Fibroblast of the aortic adventitia (primary cell): ENCODE results near the gene BDNF. TPM values are rescaled to one million over a fixed set of nuclear protein-coding genes. Genes with fewer than 3 reads are reported as not detected.

Experiments used
- DNase-seq: peaks from one replicate; pipeline ENCODE4 v3.0.0-alpha.2; 2010; ENCODE audit warnings: low read depth
- H3K4me3 ChIP-seq: 2 replicates; pipeline ENCODE4 v1.5.1; 2011; ENCODE audit warnings: low read depth, mild to moderate bottlenecking, control low read depth, low read length, moderate library complexity
- total RNA-seq: library from RNA; depleted of rRNA; stranded (reverse); fragments of >200 nt; gene quantifications from 2 replicates; pipeline ENCODE4 v1.2.3, GENCODE V29; 2012; ENCODE audit warnings: low replicate concordance
- TF ChIP-seq, protein P1 (sequence below): IDR thresholded peaks from 2 replicates; pipeline ENCODE4 v1.5.1; 2011; ENCODE audit warnings: mild to moderate bottlenecking, low read length, control low read depth, inconsistent platforms; ENCODE audit not compliant: insufficient read depth

BDNF gene
- total RNA-seq, 1 donor: 8.1 TPM

DNA sequence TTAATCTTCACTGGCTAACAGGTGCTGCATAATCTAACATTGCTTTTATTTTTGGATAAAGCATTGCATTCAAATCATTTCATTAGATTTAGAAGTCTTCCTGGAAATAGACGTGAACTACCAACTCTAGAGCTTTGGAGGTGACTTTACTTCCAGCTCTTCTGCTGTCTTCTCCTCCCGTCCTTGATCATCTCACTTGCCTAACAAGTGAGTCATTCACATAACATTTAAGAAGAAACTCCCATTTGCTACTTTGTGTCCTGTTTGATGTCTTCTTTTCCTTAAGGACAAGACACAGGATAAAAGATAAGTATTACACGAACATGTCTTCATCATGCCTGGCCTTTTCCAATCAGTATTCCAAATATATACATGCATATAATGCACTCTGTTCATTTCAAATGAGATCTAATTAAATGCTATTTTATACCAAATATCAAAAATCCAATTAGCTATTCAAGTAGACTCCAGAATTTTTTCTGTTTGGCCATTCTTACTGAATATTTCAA lies 88.3 kb downstream of the BDNF start:
- no peak for DNase-seq
- H3K4me3 ChIP-seq: no peak overlapping the region
- TF ChIP-seq, protein P1, sequence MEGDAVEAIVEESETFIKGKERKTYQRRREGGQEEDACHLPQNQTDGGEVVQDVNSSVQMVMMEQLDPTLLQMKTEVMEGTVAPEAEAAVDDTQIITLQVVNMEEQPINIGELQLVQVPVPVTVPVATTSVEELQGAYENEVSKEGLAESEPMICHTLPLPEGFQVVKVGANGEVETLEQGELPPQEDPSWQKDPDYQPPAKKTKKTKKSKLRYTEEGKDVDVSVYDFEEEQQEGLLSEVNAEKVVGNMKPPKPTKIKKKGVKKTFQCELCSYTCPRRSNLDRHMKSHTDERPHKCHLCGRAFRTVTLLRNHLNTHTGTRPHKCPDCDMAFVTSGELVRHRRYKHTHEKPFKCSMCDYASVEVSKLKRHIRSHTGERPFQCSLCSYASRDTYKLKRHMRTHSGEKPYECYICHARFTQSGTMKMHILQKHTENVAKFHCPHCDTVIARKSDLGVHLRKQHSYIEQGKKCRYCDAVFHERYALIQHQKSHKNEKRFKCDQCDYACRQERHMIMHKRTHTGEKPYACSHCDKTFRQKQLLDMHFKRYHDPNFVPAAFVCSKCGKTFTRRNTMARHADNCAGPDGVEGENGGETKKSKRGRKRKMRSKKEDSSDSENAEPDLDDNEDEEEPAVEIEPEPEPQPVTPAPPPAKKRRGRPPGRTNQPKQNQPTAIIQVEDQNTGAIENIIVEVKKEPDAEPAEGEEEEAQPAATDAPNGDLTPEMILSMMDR: no peak

DNA sequence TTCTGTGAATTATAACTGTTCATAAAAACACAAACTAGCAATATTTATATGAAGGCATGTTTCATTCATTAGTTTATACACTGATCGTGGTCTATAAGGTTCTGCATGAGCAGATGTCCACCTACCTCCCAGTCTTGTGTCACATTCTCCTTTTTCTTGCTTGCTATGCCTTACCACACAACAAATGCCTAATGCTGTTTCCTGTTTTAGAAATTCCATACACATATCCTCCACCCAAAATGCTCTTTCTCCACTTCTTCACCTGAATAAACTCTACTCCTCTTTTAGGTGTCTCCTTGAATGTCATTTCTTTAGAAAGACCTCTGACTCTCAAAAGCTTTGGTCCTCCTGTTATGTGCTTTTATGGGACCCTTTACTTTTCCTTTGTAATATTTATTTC lies 88.9 kb downstream of the BDNF start:
- H3K4me3 ChIP-seq: no peak overlapping the region
- DNase-seq: no peak
- TF ChIP-seq, protein P1: no peak

DNA sequence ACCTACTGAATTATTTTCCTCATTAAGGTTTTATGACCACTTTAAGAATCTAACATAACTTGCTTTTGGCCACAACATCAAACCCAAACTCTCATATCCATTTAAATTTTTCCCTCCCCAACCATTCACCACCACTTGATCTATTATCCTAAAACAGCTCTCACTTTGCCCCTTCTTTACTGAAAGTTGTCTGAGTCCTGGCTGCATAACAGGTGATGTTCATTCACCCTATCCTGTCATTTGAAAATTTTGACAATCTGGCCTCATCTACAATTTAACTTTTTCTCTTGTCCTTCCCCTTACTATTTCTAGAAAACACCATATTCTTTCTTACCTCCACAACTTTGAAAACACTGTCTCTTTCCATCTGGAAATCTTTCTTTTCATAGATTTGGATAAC lies 89.3 kb downstream of the BDNF start:
- H3K4me3 ChIP-seq: no peak overlapping the region
- TF ChIP-seq, protein P1: no peak
- DNase-seq: no peak

DNA sequence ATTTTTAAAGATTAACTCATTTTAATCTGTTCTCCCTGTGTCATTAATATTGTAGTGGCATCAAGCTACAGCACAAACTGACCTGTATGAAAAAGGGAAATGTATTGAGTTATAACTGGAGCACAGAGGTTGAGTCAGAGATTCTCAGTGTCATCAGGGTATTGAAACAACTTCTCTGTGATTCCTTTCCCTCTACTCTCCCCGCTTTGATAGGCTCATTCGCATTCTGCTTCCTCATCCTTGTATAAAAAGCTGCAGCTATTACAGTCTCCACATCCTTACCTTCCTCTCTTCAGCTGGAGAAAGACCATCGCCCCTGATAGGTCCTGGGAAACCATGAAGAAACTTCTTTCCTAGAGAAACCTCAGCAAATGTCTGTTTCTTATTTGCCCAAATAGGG lies 90.0 kb downstream of the BDNF start:
- DNase-seq: no peak
- H3K4me3 ChIP-seq: no peak overlapping the region
- TF ChIP-seq, protein P1: no peak

DNA sequence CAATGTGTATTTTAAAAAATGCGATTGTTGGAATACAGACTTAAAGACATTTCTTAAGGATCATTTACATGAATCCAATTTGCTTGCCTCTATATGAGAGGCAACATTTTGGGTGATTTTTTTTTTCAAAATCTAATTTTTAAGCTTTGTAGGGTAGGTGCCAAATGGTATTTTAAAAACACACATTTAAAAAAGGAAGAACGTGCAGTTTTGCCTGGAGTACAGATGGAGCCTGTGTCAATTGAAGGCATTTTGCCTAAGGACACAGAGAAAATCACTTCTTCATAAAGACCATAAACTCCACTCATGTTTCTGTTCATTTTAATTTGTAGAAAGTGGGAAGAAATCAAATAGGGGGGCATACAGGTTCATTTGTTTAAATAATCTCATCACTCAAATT lies 91.3 kb downstream of the BDNF start:
- TF ChIP-seq, protein P1: no peak
- no peak overlapping the region for H3K4me3 ChIP-seq
- DNase-seq: no peak

GRCh38 chr11:27605422-27605821 lies 94.8 kb downstream of the BDNF start:
- TF ChIP-seq, protein P1: no peak
- no peak overlapping the region for H3K4me3 ChIP-seq
- no peak for DNase-seq

Other genes starting within 250 kb of the BDNF start
- gene LGR4, start 227.7 kb downstream of the BDNF start, total RNA-seq: 16.3 and 25.1 TPM in 2 replicates
- gene LIN7C, start 193.7 kb downstream of the BDNF start, total RNA-seq: 33.2 and 75.3 TPM in 2 replicates